ENCODE measurements around the gene SEMA7A. TPM values are rescaled to one million over a fixed set of nuclear protein-coding genes. Genes with fewer than 3 reads are reported as not detected.
"Not testable (repeated sequence)": the region's sequence is repeated elsewhere in the genome, so short reads cannot be mapped to it uniquely, and the experiment has no call there.

Gene SEMA7A, protein sequence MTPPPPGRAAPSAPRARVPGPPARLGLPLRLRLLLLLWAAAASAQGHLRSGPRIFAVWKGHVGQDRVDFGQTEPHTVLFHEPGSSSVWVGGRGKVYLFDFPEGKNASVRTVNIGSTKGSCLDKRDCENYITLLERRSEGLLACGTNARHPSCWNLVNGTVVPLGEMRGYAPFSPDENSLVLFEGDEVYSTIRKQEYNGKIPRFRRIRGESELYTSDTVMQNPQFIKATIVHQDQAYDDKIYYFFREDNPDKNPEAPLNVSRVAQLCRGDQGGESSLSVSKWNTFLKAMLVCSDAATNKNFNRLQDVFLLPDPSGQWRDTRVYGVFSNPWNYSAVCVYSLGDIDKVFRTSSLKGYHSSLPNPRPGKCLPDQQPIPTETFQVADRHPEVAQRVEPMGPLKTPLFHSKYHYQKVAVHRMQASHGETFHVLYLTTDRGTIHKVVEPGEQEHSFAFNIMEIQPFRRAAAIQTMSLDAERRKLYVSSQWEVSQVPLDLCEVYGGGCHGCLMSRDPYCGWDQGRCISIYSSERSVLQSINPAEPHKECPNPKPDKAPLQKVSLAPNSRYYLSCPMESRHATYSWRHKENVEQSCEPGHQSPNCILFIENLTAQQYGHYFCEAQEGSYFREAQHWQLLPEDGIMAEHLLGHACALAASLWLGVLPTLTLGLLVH
- 5.0 TPM for polyA plus RNA-seq (ENCODE audit: insufficient read length)
- long read RNA-seq, donor 1, partial matches to known transcripts, result 0 of 2 reads
- long read RNA-seq, donor 1, other reads (novel, unspliced or antisense), result 0 of 2 reads
- long read RNA-seq, donor 2, result 0 reads
- long read RNA-seq, donor 3, result 0 reads
- long read RNA-seq, donor 4, result 0 reads
- long read RNA-seq, donor 5, partial matches to known transcripts, result 0 of 2 reads
- long read RNA-seq, donor 5, other reads (novel, unspliced or antisense), result 0 of 2 reads
- long read RNA-seq, donor 6, partial matches to known transcripts, result 0 of 1 reads
- long read RNA-seq, donor 6, other reads (novel, unspliced or antisense), result 0 of 1 reads
- long read RNA-seq, donor 7, result 0 reads
- long read RNA-seq, donor 8, result 0 reads

DNA sequence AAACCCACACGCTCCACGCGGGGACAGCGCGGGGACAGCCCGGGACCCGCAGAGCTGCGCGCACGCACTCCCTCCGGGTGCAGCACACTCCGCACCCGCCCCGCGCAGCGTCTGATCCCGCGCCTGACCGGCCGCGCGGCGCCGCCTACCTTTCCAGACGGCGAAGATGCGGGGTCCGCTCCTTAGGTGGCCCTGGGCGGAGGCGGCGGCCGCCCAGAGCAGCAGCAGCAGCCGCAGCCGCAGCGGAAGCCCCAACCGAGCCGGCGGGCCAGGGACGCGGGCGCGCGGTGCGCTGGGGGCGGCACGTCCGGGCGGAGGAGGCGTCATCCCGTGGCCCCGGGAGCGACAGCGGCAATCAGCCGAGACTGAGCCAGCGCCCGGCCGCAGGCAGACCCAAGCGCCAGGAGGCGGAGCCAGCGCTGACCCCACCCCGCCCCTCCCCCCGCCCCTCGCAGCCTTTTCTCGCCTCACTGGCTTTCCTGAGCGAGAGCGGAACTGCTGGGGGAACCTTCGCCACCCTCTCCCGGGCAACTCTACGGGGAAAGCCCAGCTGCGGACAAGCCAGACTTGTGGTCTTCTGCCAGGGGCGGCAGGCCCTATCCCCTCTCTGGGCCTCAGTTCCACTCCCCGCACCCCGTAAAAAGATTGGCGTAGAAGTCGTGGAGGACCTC lies at the start of gene SEMA7A:
Gene SEMA7A (minus strand): TSS at position 367 of the 671 bp plus-strand sequence. CDS start 40 bp downstream, at position 327.
- peak; percentile 83 for DNase-seq

DNA sequence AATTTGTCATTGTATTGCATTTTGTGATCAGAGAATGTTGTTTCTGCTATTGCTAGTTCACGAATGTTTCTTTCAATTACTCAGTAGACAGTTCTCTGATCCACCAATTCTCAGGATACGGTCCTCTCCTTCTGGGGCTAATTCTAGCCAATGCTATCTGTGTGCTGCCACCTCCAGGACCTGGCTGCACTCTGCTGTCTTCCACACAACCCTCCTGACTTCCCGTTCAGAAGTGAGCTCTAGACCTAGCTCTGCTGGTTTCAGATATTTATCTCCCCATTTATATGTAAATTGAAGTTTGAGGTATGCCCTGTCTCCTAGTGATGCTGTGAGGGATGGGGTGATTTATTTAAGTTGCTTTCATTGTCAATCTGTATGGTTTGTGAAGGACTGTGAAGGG lies 48.9 kb upstream of the SEMA7A start:
- no peak for DNase-seq

DNA sequence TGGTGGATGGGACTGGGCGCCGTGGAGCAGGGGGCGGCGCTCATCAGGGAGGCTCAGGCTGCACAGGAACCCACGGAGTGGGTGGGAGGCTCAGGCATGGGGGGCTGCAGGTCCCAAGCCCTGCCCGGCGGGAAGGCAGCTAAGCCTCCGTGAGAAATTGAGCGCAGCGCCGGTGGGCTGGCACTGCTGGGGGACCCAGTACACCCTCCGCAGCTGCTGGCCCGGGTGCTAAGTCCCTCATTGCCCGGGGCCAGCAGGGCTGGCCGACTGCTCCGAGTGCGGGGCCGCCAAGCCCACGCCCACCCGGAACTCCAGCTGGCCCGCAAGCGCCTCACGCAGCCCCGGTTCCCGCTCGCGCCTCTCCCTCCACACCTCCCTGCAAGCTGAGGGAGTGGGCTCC lies 46.6 kb upstream of the SEMA7A start:
- not testable (repeated sequence) for DNase-seq

DNA sequence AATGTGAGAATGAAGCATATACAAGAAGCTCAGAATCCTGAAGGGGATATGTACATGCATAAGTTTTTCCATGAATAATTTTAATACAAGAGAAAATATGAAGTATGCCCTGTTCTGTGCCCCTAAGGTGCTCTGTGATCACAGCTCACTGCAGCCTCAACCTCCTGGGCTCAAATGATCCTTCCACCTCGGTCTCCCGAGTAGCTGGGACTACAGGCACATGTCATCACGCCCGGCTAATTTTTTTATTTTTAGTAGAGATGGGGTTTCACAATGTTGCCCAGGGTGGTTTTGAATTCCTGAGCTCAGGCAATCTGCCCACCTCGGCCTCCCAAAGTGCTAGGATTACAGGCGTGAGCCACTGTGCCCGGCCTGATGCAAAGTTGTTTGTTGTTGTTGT lies 37.9 kb upstream of the SEMA7A start:
- DNase-seq, result not testable (repeated sequence)

DNA sequence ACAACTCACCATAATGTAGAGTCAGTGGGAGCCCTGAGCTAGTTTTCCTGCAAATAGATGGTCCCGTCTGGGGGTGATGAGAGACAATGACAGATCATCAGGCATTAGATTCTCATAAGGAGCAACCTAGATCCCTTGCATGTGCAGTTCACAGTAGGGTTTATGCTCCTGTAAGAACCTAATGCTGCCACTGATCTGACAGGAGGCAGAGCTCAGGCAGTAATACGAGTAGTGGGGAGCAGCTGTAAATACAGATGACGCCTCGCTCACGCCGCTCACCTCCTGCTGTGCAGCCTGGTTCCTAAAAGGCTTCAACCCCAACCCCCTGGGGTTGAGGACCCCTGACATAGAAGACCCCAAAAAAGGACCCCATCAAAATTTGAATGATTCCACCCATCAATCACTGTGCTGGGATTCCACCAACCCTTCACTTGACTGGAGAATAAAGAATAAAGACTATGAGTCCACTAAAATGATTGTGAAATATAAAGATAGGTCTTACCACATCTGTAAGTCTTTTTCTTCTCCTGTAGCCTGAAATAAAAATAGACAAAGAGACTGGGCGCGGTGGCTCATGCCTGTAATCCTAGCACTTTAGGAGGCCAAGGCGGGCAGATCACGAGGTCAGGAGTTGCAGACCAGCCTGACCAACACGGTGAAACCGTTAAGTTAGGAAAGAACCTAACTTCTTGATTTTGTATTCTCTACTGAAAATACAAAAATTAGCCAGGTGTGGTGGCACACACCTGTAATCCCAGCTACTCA lies 37.1 kb upstream of the SEMA7A start:
- DNase-seq, result no peak

DNA sequence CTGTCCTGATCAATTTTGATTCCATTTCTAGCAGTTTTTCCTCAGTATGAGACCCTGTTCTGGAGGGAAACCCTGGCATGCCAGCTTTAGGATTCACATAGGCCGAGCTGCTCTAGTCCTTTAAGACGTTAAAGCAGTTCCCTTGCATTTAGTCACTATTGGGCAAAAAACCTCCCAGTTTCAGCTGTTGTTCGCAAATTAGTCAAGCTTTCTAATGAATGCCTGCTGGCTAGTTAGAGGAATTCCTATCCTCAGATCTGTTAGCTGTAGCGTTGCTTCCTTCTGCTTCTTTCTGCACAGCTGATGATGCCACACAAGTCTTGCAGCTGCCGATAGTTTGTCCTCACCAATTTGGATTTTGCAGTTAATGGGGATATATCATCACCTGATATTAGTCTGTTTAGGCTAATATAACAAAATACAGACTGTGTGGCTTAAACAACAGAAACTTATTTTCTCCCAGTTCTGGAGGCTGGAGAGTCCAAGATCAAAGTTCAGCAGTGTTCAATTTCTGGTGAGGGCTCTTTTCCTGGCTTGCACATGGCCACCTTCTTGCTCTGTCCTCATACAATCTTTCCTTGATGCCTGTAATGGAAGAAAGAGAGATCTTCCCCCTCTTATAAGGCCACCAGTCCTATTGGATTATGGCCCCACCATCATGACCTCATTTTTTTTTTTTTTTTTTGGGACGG lies 34.7 kb upstream of the SEMA7A start:
- no peak for DNase-seq

DNA sequence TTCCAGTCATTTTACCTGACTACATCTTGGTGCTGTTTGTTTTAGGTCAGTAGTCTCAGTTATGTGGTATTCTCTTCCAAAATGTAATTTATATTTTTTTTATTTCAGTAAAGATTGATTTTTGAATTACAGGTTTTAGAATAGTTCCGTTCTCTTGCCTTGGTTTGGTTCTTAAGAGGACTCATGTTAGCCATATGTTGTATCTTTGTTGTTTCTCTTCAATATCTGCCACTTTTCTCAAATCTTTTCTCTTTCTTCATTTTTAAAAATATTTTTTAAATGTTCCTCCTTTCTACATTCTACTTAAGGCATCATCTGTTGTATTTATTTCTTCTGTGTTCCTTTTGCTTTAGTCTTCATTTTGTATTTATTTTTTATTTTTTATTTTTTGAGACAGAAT lies 32.8 kb upstream of the SEMA7A start:
- no peak for DNase-seq

DNA sequence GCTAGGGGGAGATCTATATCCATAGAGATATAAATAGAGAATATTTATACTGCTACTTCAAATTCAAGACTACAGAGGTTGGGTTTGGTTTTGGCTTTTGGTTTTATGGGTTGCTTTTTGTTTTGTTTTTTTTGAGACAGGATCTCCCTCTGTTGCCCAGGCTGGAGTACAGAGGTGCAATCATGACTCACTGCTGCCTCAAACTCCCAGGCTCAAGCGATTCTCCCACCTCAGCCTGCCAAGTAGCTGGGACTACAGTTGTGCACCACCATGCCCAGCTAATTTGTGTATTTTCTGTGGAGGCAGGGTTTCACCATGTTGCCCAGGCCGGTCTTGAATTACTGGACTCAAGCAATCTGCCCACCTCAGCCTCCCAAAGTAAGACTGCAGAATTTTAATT lies 31.1 kb upstream of the SEMA7A start:
- no peak for DNase-seq

DNA sequence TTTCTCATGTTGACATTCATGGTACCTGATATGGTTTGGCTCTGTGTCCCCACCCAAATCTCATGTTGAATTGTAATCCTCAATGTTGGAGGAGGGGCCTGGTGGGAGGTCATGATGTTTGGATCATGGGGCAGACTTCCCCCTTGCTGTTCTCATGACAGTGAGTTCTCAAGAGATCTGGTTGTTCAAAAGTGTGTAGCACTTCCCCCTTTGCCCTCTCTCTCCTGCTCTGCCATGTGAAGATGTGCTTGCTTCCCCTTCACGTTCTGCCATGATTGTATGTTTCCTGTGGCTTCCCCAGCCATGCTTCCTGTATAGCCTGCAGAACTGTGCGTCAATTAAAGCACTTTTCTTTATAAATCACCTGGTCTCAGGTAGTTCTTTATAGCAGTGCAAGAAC lies 30.5 kb upstream of the SEMA7A start:
- DNase-seq, result no peak

DNA sequence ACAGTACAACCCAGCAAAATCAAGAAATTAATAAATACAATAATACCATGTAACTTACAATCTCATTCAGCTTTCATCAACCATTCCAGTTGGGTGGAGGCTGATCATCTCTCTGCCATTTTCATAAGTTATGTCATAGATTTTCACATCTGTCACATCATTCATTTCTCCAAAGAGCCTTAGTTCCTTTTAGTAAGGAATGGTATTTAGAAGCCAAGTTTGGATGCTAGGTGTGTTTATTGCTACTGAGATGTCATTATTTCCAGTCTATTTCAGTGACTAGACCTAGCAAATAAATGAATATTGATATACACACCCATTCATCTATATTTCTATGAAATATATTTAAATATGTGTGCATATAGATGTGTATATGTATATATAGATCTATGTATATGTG lies 29.9 kb upstream of the SEMA7A start:
- no peak for DNase-seq

DNA sequence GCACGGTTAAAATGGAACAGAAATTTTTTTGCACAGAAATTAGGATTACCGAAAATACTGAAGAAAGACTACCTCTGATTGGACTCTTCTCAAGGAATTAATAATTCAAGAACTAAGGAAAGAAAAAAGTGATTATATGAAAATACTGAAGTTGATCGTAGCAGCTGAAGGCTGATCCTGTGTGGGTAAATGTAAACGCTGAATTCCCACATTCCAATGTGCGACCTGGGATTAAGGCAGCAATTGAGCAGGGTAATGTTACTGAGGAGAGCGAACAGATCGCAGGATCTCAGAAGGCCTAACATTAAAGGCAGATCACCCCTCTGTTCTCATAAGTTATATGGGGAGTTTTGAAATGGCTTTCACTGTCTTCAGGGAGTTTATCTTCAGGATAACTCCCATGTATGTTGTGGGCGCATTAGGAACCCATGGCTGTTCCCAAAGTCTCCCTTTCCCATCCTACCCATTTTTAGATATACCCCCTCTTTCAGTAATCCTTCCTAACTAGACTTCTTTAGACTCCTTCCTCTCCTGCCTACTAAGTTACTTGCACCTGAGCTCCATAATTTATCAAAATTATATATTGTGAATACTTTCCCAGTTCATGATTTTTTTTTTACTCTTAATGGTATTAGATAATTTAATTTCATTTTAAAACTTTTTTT lies 28.2 kb upstream of the SEMA7A start:
- no peak for DNase-seq

DNA sequence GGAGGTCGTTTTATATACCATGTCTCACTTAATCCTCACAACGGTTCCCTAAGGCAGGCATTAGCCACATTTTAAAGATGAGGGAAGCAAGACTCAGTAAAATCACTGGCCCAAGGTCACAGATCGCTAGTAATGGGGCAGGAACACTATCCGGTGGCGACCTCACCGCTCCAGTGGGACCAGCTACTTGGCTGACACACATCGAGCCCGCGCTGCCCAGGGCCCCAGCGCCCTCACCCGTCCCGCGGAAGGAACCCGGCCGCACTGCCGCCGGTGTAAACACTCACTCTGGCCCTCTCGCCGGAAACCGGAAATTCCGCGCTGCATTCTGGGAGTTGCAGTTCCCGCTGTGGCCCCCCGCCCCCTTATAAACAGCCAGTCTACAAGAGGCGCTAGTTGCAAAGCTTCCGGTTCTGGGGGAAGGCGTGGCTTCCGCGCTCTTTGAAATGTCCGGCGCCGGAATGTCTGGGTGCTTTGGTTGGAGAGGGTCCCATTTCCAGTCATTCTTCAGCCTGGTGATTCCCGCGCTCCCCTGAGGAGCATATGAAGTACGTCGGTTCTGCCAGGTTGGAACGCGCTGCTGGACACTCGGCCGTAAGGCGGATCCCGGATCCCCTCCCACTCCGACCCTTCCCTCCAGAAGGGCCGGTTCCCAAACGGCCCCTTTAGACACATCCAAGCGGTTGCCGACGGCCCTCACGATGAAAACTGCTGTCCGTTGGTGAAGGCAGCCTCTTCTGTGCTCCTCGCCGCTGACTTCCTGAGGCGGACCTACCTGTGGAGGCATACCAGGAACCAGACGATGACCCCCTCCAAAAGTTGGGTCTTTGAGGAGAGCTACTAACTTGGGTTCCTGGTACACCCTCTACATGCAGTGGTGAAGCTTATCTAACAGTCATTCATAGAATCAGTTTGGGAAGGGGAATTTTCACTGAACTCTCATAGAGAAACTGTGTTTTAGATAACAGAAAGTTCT lies 27.4 kb upstream of the SEMA7A start, which contains the start of gene UBL7:
Gene UBL7 (minus strand): TSS at position 290 of the 976 bp plus-strand sequence. CDS start 2,293 bp downstream, outside the sequence.
- peak; percentile 97 for DNase-seq

DNA sequence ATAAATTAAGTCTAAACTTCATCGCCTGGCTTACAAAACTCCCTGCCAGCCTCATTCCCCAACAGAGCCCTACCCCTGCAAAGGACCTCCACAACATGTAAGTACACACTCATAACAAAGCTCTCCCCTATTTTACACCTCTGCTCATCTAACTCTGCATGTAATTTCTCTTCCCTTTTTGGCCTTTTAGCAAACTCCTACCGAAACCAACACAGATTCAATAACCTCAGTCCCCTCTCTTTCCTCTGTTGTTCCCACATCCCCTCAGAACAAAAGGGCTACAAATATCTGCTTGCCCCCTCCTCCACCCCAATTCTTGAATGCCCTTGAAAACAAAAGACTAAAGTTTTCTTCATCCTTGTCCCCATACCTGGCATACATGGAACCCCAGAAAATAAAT lies 26.5 kb upstream of the SEMA7A start:
- no peak for DNase-seq

DNA sequence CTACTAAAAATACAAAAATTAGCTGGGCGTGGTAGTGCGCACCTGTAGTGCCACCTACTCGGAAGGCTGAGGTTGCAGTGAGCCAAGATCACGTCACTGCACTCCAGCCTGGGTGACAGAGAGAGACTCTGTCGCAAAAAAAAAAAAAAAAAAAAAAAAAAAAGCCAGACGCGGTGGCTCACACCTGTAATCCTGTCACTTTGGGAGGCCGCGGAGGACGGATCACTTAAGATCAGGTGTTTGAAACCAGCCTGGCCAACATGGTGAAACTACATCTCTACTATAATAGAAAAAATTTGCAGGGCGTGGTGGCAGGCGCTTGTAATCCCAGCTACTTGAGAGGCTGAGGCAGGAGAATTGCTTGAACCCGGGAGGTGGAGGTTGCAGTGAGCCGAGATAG lies 26.0 kb upstream of the SEMA7A start:
- DNase-seq, result not testable (repeated sequence)

DNA sequence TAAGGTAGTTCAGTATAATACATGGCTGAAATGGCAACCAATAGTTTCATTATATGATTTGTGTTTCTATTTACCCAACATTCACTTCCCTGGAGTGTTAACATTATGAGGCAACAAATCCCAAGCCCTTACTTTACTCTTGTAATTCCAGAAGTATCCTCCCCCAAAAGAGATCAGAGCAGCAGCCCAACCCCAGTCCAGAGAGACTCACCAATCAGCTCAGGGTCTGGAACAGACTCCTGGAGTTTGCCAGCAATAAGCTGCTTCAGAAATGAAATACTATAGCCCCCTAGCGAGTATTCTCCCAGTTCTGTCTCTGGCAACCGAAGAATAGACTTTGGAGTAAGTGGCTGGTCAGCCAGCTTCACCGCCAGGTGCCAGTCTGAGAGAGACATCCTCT lies 24.7 kb upstream of the SEMA7A start:
- DNase-seq, result no peak

DNA sequence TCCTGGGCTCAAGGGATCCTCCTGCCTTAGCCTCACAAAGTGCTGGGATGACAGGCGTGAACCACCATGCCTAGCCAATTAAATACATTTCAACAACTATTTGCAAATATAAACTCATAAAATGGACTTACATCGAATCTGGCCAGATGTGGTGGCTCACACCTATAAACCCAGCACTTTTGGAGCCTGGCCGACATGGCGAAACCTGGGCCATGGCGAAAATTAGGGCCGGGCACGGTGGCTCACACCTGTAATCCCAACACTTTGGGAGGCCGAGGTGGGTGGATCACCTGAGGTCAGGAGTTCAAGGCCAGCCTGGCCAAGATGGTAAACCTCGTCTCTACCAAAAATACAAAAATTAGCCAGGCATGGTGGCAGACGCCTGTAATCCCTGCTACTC lies 23.3 kb upstream of the SEMA7A start:
- DNase-seq, result not testable (repeated sequence)

DNA sequence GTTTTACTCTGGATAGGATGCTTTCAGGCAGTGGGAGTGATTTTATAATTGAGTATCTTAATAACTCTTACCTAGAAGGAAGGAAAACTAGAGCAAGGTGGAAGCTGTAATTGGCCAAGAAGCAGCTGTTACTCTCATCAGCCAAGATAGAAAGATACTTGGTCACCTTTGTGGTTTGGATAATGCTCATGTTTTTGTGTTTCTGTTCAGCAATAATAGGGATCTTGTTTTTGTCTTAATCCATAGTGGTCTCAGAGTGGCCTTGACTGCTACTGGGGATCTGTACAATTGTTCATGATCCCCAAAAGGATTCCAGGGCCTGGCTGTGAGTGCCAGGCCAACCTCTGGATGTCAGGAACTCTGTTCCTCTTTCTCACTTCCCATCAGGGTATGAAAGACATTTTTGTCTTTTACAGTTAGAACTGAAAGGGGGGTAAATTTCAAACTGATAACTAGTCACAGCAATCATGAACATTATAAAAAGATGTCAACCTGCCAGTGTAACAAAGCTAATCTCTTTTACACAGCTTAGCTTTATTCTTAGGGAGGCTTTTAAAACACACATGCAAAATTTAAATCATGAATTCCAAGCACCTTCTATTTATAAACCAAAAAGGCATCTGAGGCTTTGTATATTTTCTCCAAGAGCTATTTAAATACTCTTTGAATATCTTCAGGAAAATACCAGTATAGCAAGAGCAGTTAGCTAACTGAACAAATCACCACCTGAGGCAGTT lies 21.2 kb upstream of the SEMA7A start:
- DNase-seq, result no peak

Data from left kidney (tissue), 8 donors.